Memory B cell (primary cell): ENCODE results near the gene RNF214.

ENCODE experiments used
- ATAC-seq: fragments of 150-1000 bp; cut with Tn5 transposase; 2 replicates; pipeline ENCODE4 v1.10.0; 2021; ENCODE audit warnings: low read depth, mild to moderate bottlenecking, moderate library complexity
- DNase-seq, 2 donors: peaks; one replicate each; pipeline ENCODE4 v3.0.0; 2022; ENCODE audit warnings: low spot score in 2 of 2
- H3K27ac Mint-ChIP-seq: one replicate; pipeline ENCODE4 v1.8.0; 2022; ENCODE audit warnings: mild to moderate bottlenecking, moderate library complexity, mixed read lengths
- H3K27me3 Mint-ChIP-seq: one replicate; pipeline ENCODE4 v1.8.0; 2022; ENCODE audit warnings: mixed read lengths
- H3K36me3 Mint-ChIP-seq: one replicate; pipeline ENCODE4 v1.8.0; 2022; ENCODE audit warnings: mild to moderate bottlenecking, mixed read lengths
- H3K4me1 Mint-ChIP-seq: one replicate; pipeline ENCODE4 v1.8.0; 2022; ENCODE audit warnings: mixed read lengths
- H3K4me3 Mint-ChIP-seq: one replicate; pipeline ENCODE4 v1.8.0; 2022; ENCODE audit warnings: mild to moderate bottlenecking, moderate library complexity, mixed read lengths
- H3K9me3 Mint-ChIP-seq: one replicate; pipeline ENCODE4 v1.8.0; 2022; ENCODE audit warnings: mixed read lengths

Gene RNF214

GRCh38 chr11:117284053-117284452 lies 51.6 kb downstream of the RNF214 start:
- Mint-ChIP-seq H3K27me3 (no peaks in the 10 kb centered on the region), H3K9me3 (no peaks in the 10 kb centered on the region), H3K4me3 (no peak overlapping the region), H3K27ac (no peak overlapping the region), H3K36me3 (peaks cover 41% of the 10 kb centered on the region), H3K4me1 (no peaks in the 10 kb centered on the region)
- DNase-seq = no peak
- ATAC-seq = no peak

- Mint-ChIP-seq H3K36me3 (peaks cover 41% of the 10 kb centered on the region), H3K4me1 (no peaks in the 10 kb centered on the region), H3K4me3 (no peak overlapping the region), H3K27ac (no peak overlapping the region), H3K9me3 (no peaks in the 10 kb centered on the region), H3K27me3 (no peaks in the 10 kb centered on the region)
- no peak for ATAC-seq
- DNase-seq = no peak
These were observed 54.1 kb downstream of the RNF214 start for GRCh38 chr11:117286588-117286987.

DNA sequence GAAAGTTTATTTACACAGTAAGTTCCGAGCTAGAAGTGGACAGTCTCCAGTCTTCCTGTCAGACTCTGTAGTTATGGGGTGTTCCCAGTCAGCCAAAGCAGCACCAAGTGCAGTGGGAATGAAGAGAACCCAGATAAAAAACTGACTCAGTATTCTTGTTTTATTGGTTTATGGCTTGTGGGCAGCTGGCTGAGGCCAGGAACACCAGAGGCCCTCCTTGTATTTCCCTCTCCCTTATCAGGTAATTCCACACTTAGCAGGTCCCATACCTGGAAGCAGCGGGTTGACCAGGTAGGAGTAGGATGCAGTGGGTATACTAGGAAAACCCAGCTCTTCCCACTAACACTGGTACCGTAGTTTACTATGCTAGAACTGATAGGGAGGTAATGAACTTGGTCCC lies 55.2 kb downstream of the RNF214 start:
- DNase-seq (no peak), ATAC-seq (no peak)
- Mint-ChIP-seq H3K27me3 (no peaks in the 10 kb centered on the region), H3K4me1 (no peaks in the 10 kb centered on the region), H3K9me3 (no peaks in the 10 kb centered on the region), H3K36me3 (peaks cover 30% of the 10 kb centered on the region), H3K27ac (no peak overlapping the region), H3K4me3 (no peak overlapping the region)

DNA sequence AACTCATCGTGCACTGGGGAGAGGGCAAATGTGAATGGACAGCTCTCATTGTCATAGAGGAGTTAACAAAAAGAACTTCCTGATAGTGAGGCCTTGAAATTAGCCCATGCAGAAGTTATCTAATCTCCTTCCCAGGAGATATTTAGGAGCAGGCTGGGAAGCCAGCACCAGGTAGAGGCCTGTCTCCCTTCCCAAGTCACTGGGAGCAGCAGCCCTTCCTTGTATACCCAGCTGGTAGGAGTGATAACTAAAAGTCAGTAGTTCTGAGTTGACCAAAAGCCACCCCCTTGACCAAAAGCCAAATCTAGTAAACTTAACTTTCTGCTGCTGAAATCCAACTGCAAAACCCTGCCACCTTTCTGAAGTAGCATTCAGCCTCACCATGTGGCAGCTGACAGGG lies 57.3 kb downstream of the RNF214 start:
- Mint-ChIP-seq H3K9me3 (no peaks in the 10 kb centered on the region), H3K27ac (no peak overlapping the region), H3K36me3 (peaks cover 20% of the 10 kb centered on the region), H3K4me3 (no peak overlapping the region), H3K27me3 (no peaks in the 10 kb centered on the region), H3K4me1 (no peaks in the 10 kb centered on the region)
- DNase-seq (no peak), ATAC-seq (no peak)

DNA sequence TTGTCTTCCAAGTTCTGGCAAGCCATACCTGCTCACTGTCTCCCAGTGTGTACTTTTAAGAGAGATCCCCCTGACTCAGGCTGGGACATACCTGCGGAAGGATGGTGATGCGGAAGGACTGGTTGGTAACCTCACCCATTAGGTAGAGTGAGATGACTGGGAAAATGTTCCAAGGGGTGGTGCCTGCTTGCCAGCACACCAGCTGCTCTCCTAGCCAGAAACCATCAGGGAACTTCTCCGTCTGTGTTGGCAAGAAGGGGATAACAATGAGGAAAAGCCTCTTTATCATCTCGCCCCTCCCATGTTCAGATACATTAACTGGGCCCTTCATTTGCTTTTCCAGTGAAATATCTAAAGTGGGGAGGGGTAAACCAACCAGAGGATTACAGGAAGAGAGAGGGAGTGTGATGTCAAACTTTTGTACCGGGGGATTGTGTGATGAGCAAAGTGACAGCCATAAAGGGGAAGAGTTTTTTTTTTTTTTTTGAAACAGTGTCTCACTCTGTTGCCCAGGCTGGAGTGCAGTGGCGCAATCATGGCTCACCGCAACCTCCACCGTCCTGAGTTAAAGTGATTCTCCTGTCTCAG lies 58.4 kb downstream of the RNF214 start, which contains the start of gene BACE1-AS:
BACE1-AS (plus strand) TSS at position 538 of the 588 bp plus-strand sequence.
- no peaks in the 10 kb centered on the region for H3K9me3 Mint-ChIP-seq
- H3K4me3 Mint-ChIP-seq = no peak within 1 kb of the TSS
- no peaks in the 10 kb centered on the region for H3K27me3 Mint-ChIP-seq
- DNase-seq (no peak), ATAC-seq (no peak)
- H3K4me1 Mint-ChIP-seq = no peaks in the 10 kb centered on the region
- peak within 1 kb of the TSS; percentile 19 for H3K27ac Mint-ChIP-seq
- H3K36me3 Mint-ChIP-seq = peaks cover 15% of the 10 kb centered on the region

DNA sequence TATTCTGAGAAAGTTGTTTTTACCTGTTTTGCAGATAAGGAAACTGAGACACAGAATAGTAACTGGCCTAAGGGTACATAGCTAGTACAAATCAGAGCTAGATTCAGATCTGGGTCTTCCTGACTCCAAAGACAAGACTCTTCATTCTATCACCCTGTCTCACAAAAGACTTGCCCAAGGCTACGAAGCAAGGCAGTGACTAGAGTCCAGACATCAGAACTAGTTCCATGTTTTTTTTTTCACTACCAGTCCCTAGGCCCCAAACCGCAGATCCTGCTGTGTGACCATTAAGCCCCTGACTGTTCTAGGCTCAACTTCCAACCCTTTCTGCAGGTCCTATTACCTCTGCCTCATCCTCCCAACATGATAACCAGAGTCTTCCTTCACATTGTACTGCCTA lies 60.1 kb downstream of the RNF214 start:
- Mint-ChIP-seq H3K27ac (no peak overlapping the region), H3K4me3 (no peak overlapping the region), H3K27me3 (no peaks in the 10 kb centered on the region), H3K4me1 (no peaks in the 10 kb centered on the region), H3K9me3 (no peaks in the 10 kb centered on the region), H3K36me3 (peaks cover 8% of the 10 kb centered on the region)
- ATAC-seq (no peak), DNase-seq (no peak)

DNA sequence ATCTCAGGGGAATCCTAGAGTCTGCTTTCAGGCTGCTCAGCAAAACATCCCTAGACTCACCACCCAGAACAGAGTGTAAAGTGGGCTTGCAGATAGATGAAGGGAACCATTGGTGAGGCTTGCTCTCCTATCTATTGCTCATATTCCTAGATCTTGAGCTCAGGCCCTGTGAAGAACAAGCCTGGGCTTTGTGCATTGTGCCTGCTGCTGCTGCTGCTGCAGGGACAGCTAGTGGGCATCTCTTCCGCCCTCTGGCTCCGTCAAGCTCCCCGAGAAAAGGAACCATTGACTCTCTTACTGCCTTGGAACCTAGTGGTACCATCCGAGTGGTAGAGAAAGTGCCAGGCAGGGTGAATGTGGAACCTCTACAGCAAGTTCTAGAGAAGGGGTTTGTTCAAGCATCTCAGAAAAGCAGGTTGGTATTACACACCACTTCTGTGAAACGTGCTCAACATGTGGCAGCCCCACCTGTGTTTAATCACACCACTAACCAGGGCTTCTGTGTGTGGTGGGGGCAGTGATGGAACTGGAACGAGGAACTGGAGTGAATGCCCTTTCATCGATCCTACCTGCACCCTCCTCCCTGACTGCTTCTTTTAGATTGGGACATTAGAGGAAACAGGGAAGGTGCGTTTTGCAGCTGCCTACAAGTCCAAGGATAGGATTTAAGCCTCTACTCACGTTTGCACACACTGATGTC lies 63.1 kb downstream of the RNF214 start:
- DNase-seq (no peak), ATAC-seq (no peak)
- H3K4me3 Mint-ChIP-seq = no peak overlapping the region
- no peak overlapping the region for H3K27ac Mint-ChIP-seq
- no peaks in the 10 kb centered on the region for H3K9me3 Mint-ChIP-seq
- H3K4me1 Mint-ChIP-seq = peaks cover under 1% of the 10 kb centered on the region
- H3K27me3 Mint-ChIP-seq = peaks cover under 1% of the 10 kb centered on the region
- peaks cover 2% of the 10 kb centered on the region for H3K36me3 Mint-ChIP-seq

DNA sequence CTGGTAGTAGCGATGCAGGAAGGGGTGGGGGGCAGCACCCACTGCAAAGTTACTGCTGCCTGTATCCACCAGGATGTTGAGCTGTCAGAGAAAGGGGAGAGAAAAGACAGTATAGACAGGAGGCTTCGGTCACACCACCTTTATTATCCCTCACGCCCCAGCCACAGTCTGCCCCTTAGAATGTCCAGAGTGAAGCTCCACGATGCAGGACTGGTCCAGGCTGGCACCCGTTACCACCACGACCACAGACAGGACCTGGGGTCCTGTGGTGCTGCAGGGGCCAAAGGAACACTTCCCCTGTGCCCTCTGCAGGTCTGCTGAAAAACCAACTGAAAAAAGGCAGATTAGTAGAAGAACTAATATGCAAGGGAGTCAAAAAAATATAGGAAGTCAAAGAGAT lies 64.4 kb downstream of the RNF214 start:
- H3K27me3 Mint-ChIP-seq = peaks cover 9% of the 10 kb centered on the region
- peaks cover 6% of the 10 kb centered on the region for H3K4me1 Mint-ChIP-seq
- ATAC-seq = no peak
- H3K36me3 Mint-ChIP-seq = no peaks in the 10 kb centered on the region
- no peak overlapping the region for H3K4me3 Mint-ChIP-seq
- DNase-seq = no peak
- H3K27ac Mint-ChIP-seq = no peak overlapping the region
- no peaks in the 10 kb centered on the region for H3K9me3 Mint-ChIP-seq

DNA sequence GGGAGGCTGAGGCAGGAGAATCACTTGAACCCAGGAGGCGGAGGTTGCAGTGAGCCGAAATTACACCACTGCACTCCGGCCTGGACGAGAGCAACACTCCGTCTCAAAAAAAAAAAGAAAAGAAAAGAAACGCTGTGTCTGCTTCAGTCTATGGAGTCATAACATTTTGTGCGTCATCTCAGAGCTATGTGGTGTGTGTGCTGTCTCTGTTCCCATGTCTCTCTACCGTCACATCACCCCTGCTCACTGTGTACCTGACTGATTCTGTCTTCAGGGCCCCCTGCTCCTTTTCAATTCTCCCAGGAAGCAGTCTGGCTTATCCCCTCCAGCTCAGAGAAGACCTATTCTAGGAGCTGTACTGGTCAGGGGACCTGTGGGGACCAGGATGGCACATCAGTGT lies 65.7 kb downstream of the RNF214 start:
- Mint-ChIP-seq H3K4me1 (peaks cover 6% of the 10 kb centered on the region), H3K4me3 (no peak overlapping the region), H3K27me3 (peaks cover 11% of the 10 kb centered on the region), H3K9me3 (no peaks in the 10 kb centered on the region), H3K27ac (no peak overlapping the region), H3K36me3 (no peaks in the 10 kb centered on the region)
- ATAC-seq = no peak
- no peak for DNase-seq

- H3K9me3 Mint-ChIP-seq = no peaks in the 10 kb centered on the region
- peaks cover 6% of the 10 kb centered on the region for H3K4me1 Mint-ChIP-seq
- H3K36me3 Mint-ChIP-seq = no peaks in the 10 kb centered on the region
- ATAC-seq (no peak), DNase-seq (no peak)
- H3K4me3 Mint-ChIP-seq = no peak overlapping the region
- no peak overlapping the region for H3K27ac Mint-ChIP-seq
- peaks cover 14% of the 10 kb centered on the region for H3K27me3 Mint-ChIP-seq
These were observed 67.1 kb downstream of the RNF214 start for GRCh38 chr11:117299351-117300282.

GRCh38 chr11:117300283-117300663 lies 67.8 kb downstream of the RNF214 start:
- no peaks in the 10 kb centered on the region for H3K36me3 Mint-ChIP-seq
- no peak for DNase-seq
- no peak for ATAC-seq
- H3K4me1 Mint-ChIP-seq = peaks cover 6% of the 10 kb centered on the region
- peaks cover 14% of the 10 kb centered on the region for H3K27me3 Mint-ChIP-seq
- no peaks in the 10 kb centered on the region for H3K9me3 Mint-ChIP-seq
- no peak overlapping the region for H3K27ac Mint-ChIP-seq
- H3K4me3 Mint-ChIP-seq = no peak overlapping the region

- no peak overlapping the region for H3K4me3 Mint-ChIP-seq
- no peaks in the 10 kb centered on the region for H3K9me3 Mint-ChIP-seq
- peak overlapping the region; percentile 7 for H3K27ac Mint-ChIP-seq
- ATAC-seq (no peak), DNase-seq (no peak)
- peaks cover 14% of the 10 kb centered on the region for H3K27me3 Mint-ChIP-seq
- no peaks in the 10 kb centered on the region for H3K36me3 Mint-ChIP-seq
- peaks cover 6% of the 10 kb centered on the region for H3K4me1 Mint-ChIP-seq
These were observed 68.3 kb downstream of the RNF214 start for GRCh38 chr11:117300773-117301172.

GRCh38 chr11:117302228-117302627 lies 69.8 kb downstream of the RNF214 start:
- Mint-ChIP-seq H3K4me1 (peaks cover 6% of the 10 kb centered on the region), H3K27me3 (peaks cover 14% of the 10 kb centered on the region), H3K4me3 (no peak overlapping the region), H3K27ac (no peak overlapping the region), H3K9me3 (no peaks in the 10 kb centered on the region), H3K36me3 (no peaks in the 10 kb centered on the region)
- DNase-seq (no peak), ATAC-seq (no peak)

DNA sequence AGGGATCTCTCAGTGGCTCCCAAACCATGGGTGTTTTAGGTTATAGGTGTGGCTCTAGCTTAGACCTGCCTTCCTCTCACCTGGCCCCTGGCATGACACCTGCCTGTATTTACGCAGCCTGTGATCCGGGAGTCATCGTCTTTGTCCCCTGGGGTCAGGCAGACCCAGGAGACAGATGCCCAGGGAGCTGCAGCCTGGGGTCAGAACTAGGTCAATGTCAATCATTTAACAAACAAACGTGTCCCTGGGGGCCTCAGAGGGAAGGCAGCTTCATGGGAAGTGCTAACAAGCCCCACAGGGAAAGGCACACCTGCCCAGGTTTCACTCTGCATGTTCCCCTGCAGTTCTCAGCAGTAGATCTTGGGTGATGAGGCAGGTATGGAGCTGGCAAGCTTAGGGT lies 70.6 kb downstream of the RNF214 start:
- H3K36me3 Mint-ChIP-seq = no peaks in the 10 kb centered on the region
- H3K4me1 Mint-ChIP-seq = peaks cover 6% of the 10 kb centered on the region
- DNase-seq (no peak), ATAC-seq (no peak)
- H3K27ac Mint-ChIP-seq = no peak overlapping the region
- no peak overlapping the region for H3K4me3 Mint-ChIP-seq
- no peaks in the 10 kb centered on the region for H3K9me3 Mint-ChIP-seq
- peaks cover 16% of the 10 kb centered on the region for H3K27me3 Mint-ChIP-seq
